GM19023 (cell line): ENCODE results near the gene HOXB4.

Source experiments
- ATAC-seq: cut with Tn5 transposase; IDR thresholded peaks from one replicate; pipeline ENCODE4 v1.9.1; 2021; ENCODE audit warnings: mild to moderate bottlenecking, moderate library complexity; ENCODE audit not compliant: unreplicated experiment

Gene HOXB4

GRCh38 chr17:48575066-48575582, 3.0 kb downstream of the HOXB4 start:
- ATAC-seq, result no peak

- no peak for ATAC-seq
Measured at GRCh38 chr17:48574505-48575065, 3.6 kb downstream of the HOXB4 start.

DNA sequence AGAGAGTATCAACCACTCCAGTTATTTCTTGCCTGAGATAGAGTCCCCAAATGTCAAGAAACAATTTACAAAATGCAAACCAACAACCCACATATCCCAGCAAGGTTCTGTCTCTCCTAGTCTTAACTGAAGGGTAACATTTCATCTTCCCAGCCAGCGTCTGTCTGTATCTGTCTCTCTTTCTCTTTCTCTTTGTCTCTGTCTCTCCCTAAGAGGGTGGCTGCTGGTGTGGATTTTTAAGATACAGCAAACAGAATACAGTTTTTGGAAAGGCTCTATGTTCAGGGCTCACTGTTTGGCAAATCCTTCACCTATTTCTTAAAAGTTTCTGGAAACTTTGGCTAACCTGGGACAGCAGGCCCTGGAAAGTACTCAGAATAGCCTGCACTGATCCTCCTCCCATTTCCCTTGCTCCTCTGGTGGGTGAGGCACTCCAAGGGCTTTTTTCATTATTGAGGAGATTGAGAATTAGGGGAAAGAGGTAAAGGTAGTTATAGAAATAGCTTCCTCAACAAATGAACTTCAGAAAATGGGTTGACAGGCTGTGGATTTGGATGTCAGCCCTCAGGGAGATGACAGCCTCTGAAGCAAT, 6.2 kb downstream of the HOXB4 start:
- ATAC-seq, result no peak

DNA sequence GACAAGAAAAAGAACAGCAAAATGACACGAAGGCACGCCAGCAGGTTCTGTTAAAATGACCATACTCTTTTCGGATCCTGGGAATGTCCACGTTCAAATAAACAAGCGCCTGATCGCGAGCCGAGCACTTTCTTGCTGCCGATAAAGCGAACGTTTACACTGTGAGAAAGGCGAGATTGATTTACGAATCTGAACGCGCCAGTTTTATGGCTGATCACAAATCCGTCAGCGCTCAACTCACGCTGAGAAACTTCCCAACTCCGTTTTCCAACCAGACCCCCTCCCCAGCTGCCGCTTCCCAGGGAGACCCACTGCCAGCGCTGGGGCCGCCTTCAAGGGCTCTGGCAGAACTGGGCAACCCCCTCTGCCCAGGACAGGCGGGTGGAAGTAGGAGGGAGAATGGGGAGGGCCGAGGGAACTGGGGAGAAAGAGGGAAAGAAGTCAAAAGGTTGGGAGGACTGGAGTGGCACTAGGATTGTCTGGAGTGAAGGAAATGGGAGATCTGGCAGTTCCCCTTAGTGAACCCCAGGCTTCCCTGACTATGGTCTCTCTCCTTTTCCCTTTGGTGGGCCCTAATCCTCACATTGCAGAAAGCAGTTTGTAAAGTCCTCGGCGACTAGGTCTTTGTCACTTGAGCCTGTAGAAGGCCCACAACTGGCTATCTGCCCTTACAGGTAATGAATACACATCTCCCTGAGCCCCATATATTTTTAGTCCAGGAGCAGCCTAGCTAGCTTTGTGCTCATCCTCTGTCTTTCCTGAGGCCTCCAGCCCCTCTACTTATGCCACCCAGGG, 6.9 kb downstream of the HOXB4 start:
- no peak for ATAC-seq

DNA sequence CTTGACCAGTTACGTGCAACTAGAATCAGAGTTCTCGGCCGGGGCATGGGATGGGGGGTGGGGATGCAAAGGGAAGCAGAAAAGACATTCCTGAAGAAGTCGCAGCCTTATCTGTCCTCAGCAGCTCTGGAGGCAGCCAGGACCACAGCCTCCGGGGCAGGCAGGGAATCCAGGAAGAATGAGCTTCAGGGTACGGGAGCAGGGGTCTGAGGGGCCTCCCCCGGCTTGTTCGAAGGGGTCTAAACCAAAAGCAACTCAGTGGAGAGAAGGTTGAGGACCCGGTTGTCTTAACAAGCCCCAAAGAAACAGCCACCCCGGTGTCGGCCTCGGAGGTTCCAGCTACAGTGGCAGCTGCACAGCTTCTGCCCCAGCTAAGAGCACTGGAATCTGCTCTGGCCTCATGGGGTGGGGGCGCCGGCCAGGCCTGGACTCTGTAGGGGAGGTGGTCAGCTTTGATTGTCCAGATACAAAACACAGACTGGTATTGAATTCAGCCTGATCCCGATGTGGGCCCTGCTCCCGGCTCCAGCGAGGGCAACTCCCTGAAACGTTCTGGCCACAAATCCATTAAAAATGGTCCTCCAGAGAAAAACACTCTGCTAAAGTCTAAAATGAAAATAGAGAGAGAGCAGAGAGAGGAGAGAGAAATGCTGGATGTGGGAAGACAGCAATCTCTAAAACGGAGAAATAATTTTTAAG, 7.7 kb downstream of the HOXB4 start:
- ATAC-seq, result no peak

DNA sequence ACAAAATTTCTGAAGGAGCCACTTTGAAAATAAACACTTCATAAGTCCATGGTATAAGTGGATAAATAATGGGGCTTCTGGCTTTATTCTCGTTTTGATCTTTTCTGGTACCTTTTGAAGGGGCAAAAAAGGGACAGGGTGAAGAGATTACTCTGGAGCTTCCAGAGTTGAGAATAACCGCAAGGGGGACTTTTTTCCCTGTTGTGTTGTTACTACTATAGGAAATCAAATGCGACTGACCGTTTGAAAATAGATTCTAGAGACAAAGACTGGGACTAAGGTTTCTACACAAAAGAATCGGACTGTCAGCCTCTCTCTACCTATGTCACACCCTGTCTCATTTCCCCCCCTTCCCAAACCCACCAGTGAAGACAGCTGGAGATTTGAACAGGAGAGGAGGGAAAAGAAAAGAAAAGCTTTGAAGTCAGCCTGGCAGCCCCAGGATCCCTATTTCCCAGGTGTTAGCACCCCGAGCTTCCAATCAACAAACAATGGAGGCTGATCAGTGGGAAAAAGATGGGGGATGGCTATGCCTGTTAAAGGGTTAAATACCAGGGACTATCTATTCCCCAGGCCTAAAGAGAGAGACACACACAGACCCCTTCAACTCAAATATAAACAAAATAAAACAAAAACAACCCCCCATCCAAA, 8.4 kb downstream of the HOXB4 start:
- no peak for ATAC-seq

DNA sequence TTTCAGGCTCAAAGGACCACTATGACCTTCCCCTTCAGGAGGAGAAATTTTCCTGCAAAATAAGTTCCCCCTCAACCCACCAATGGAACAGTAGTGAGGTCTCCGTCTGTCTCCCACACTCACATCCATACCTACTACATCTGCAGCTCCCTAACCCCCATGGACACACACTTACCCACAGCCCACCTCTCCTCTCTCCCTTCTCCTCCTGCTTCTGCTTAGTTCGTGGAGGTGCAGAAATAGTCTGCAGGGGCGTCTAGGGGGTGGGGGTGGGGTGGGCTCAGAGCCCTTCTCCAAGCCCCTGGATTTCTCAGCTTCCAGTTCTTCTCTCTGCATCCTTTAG, 8.9 kb downstream of the HOXB4 start:
- ATAC-seq, result no peak

DNA sequence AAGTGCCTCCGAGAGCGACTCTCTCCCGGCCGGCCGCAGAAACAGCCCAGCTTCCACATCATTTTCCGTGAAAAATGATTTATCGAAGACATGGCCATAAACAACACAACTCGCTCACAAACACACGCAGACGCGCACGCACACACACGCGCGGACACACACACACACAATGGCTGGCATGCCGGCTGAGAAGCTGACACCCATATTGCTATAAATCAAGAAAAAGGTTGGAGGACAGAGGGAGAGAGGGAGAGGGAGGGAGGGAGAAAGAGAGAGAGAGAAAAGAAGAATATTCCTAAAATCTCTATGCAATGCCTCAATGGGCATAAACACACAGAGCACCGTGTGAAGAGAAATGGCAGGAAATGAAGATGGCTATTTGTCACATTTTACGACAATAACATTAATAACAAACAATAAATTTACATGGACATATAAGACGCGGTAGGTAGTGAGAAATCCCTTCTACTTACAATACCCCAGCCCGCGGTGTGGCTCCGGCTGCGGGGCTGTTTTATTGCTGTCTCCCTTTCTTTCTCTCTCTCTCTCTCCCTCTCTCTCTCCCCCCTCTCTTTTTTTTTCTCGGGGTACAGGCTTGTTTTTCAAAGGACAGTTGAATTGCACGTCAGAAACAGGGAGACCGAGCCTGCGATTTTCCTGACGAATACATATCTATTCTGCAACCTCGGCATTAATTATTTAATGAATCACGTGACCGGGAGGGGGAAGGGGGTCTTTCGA, 9.5 kb downstream of the HOXB4 start:
- ATAC-seq, result no peak

- no peak for ATAC-seq
Measured at GRCh38 chr17:48567646-48568354, 10.3 kb downstream of the HOXB4 start.

- ATAC-seq, result no peak
Measured at GRCh38 chr17:48567209-48567608, 10.9 kb downstream of the HOXB4 start.

GRCh38 chr17:48566717-48567116, 11.4 kb downstream of the HOXB4 start:
- no peak for ATAC-seq

DNA sequence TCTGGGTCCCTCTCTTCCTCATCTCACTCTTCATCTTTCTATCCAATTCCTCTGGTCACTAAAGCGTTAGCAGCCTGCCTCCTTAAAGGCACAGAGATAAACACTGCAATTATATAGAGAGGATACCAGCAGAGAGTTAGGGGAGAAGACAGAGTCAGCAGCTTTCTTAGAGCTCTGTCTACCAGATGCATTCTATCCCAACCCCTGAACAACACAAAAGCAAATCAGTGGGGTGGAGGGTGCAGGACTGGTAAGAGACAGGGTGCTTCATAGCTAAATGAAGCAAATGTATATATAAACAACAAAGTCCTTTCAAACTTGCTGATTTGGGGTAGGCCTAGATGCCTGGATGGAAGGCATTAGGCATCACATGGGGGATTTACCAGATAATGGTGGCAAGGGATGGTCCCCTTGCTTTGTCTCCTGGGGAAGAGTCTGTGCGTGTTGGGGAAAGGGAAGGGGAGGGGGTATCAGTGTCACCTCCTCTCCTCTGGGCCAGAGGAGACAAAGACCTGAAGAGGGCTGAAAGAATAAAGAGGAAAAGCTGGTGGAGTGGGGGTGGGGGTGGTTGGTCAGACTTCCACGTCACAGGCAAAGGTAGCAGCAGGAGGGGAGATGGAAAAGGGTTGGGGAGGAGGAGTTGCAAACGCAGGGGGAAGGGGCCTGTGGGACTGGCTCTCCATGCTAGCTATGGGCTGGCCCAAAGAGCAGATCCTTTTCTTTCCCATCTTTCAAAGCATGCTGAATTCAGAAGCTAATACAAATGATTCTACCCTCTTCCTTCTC, 12.0 kb downstream of the HOXB4 start:
- no peak for ATAC-seq

DNA sequence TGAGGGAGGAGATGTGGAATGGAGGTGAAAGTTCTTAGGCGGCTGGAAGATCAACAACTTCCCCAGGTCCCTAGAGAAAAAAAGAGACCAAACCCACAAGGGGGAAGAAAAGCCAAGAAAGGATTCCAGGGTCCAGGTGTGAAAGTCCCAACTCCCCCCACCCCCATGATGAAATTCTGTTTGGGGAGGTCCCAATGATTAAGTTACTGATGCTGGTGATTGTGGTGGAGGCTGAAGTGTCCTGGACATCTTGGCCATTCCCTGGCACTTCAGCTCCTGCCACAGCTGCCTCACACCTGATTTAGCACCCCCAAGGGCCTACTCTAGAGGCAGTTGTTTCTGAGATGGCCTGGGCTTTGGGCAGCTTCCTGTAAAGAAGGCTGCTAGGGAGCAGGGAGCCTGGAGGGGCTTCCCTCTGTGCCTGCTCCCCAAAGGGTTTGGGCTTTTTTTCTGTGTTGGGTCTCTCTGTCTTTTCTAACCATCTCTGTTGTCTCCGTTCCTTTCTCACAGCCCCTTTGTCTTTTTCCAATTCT, 13.1 kb downstream of the HOXB4 start:
- no peak for ATAC-seq

DNA sequence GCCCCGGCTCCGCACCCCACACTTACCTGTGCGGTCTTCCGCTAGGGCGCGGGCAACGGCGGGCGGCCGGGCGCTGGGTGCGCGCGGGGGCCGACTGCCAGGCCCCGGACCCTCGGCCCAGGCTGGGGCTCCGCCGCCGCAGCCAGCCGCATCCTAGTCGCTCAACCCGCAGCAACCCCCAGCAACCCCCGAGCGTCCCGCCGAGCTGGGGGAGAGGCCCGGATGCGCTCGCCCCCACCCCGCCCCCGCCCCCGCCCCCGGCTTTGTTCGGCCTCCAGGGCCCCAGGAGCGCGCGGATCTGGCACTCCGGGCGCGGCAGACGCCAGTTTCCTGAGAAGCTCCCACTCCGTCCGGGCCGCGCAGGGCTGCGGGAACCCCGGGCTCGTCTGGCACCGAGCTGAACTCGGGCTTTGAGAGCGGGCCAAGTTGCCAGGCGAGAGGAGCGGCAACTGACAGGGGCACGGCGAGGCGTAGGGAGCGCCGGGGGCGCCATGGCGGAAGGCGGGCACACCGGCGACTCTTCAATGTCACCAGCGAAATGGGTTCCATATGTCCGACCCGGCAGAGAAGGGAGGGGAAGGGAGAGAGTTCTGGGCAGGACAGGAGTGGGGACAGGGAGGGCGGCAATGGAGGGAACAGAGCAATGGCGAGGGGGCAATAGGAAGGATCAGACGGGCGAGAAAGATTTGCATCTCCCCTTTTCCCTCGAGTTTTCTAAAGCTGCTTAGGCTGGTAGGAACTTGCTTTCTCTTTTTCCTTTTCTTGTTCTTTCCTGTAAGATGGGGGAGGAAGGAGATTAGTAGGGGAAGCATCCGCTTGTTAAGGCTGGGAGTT, 13.7 kb downstream of the HOXB4 start:
- no peak for ATAC-seq

DNA sequence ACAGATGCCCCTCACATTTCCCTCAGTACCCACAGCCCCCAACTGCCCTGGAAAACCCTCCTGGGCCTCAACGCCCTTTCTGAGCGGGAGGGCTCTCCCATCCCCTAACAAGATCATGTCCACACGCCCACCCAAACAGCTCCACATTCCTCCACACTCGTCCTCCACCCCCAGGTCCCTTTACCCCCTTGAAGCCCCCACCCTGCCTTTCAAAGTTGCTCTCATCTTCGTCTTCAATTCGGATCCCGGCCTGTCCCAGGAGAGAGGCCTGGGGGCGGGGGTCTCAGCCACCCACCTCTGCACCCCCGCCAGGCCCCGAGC, 14.3 kb downstream of the HOXB4 start:
- ATAC-seq, result no peak

- ATAC-seq, result no peak
Measured at GRCh38 chr17:48563385-48563838, 14.7 kb downstream of the HOXB4 start.

DNA sequence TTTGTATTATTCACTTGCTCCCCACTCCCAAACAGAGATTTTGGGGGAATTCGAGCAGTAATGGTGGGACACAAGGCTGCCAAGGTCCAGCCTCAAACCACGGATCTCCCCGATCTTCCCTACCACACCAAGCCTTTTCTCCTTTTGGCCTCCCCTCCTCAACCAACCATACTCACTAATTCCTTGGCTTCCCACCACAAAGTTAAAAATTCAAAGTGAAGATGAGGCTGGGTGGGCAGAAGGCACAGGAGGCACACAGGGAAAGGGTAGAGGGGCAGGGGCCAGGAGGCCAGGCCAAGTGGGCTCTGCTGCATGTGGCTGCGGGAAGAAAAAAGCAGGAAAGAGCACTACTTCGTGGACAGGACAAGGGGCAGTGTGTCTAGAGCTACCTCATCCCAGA, 15.2 kb downstream of the HOXB4 start:
- ATAC-seq, result no peak
